Bronchial epithelial cell (primary cell): ENCODE data around the gene NRXN3. TPM values are rescaled to one million over a fixed set of nuclear protein-coding genes. Genes with fewer than 3 reads are reported as not detected.
A peak's percentile ranks its signal among the peaks of the same experiment; 100 is the strongest.

ENCODE experiments used
- DNase-seq: peaks from one replicate; pipeline ENCODE4 v3.0.0-alpha.2; 2010; ENCODE audit warnings: low read depth
- FAIRE-seq: peaks from 2 replicates; lab custom pipeline; 2011; peaks lifted over from hg19 to GRCh38; lab: Jason Lieb, UNC
- H3K27me3 ChIP-seq: 2 replicates; pipeline ENCODE4 v1.5.1; 2011; ENCODE audit warnings: low read length; ENCODE audit not compliant: control insufficient read depth, insufficient read depth
- H3K36me3 ChIP-seq: 2 replicates; pipeline ENCODE4 v1.5.1; 2011; ENCODE audit warnings: low read length; ENCODE audit not compliant: control insufficient read depth, insufficient read depth
- H3K4me3 ChIP-seq: 2 replicates; pipeline ENCODE4 v1.5.1; 2011; ENCODE audit warnings: mild to moderate bottlenecking, low read depth, low read length, control low read depth
- total RNA-seq: library from RNA; depleted of rRNA; stranded (reverse); fragments of >200 nt; gene quantifications from 2 replicates; pipeline ENCODE4 v1.2.1, GENCODE V29; 2014
- TF ChIP-seq, protein P1 (sequence below): IDR thresholded peaks from 2 replicates; pipeline ENCODE4 v1.5.1; 2011; ENCODE audit warnings: mild to moderate bottlenecking, moderate library complexity, low read length, control low read depth, inconsistent platforms; ENCODE audit not compliant: insufficient read depth, severe bottlenecking

The NRXN3 gene
- total RNA-seq, 1 donor from 2014 or later = under 0.01 TPM

DNA sequence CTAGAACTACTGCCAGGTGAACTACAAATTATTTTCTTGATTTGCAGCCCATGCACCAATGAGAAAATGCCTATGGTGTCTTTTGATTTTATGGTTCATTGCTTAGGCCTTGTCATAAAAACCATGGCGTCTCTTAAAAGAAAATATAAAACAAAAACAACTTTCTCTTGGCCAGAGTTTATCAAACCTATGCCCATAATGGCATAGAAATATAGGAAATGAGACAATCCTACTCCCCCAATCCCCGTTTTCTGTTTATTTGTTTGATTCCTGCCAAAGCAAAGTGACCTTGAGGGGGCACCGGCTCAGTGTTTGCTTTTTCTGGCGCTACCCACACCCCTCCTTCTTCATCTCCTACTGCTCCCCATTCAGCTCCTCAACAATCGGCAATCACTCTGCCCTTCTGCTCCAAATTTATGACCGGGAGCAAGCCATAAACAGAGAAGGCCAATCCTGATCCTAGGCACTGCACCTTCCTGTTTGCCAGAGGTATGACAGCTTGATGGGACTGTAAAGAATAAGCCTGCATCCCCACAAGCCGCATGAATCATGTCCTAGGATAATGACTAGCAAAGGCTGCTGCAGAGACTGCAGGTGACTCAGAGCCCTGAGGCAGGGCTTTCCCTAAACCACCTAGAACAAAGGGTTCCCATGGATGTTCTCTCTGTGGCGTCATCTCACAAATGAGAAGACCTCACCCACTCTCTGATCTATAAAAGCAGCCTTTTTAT, 874.9 kb downstream of the NRXN3 start:
- no peak overlapping the region for H3K4me3 ChIP-seq
- no peaks in the 10 kb centered on the region for H3K27me3 ChIP-seq
- DNase-seq (peak; percentile 99), FAIRE-seq (peak; percentile 96)
- TF ChIP-seq, protein P1, sequence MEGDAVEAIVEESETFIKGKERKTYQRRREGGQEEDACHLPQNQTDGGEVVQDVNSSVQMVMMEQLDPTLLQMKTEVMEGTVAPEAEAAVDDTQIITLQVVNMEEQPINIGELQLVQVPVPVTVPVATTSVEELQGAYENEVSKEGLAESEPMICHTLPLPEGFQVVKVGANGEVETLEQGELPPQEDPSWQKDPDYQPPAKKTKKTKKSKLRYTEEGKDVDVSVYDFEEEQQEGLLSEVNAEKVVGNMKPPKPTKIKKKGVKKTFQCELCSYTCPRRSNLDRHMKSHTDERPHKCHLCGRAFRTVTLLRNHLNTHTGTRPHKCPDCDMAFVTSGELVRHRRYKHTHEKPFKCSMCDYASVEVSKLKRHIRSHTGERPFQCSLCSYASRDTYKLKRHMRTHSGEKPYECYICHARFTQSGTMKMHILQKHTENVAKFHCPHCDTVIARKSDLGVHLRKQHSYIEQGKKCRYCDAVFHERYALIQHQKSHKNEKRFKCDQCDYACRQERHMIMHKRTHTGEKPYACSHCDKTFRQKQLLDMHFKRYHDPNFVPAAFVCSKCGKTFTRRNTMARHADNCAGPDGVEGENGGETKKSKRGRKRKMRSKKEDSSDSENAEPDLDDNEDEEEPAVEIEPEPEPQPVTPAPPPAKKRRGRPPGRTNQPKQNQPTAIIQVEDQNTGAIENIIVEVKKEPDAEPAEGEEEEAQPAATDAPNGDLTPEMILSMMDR = no peak
- no peaks in the 10 kb centered on the region for H3K36me3 ChIP-seq

DNA sequence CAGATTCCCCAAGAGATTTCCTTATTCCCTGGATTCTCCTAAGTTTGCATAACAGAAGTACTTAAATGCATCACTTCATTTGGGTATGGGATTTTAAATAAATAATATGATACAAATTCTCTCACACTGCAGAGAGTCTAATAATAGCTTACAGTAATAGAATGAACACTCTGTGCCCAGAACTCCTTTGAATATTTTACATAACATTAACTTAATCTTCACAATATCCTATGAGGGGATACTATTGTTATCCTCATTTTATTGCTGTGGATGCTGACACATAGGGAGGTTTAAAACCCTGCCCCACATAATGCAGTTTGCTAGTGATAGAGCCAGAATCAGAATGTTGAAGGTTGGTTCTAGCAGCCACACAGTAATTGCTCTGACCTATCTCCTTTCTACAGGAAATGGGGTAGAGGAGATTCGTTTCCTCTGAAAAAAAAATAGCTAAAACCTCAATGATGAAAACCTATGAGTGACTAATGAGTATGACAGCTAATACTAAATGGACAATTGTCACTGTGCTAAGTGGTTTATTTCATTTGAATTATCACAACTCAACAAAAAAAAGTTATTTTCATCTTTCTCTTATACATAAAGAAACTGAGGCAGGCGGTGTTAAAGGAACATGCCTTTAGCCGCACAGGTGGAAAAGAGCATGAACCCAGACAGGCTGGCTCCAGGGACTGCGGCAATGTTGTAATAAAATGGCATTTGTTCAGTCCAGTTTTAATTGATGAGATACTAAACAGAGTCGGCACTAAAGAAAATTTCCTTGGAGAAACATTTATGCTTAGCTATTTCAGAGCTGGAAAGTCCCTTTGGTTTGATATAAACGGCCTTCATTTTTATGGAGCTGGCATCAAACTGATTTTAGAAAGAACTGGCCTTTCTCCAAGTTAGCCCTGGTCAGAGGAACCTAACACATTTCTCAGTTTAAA, 880.9 kb downstream of the NRXN3 start:
- TF ChIP-seq, protein P1 = no peak
- no peak overlapping the region for H3K4me3 ChIP-seq
- H3K27me3 ChIP-seq = no peaks in the 10 kb centered on the region
- FAIRE-seq = no peak
- no peaks in the 10 kb centered on the region for H3K36me3 ChIP-seq
- DNase-seq = peak; percentile 56

DNA sequence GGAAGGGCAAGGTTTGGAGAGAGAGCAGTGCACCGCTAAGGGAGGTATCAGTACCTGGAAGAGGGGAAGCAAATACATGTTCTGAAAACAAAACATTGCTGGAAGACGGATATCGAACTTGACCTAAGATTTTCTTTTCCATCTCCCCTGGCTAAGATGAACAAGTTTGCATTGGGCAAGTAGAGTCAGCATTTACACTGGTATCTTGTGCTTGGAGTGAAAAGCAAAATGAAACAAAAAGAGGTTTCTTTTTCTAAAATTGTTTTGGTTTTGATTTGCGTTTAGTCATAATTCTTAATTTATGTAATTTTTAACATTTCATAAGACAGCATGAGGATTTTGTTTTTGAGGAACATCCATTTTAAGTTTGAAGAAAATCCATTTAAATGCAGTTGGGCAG, 881.6 kb downstream of the NRXN3 start:
- DNase-seq (no peak), FAIRE-seq (no peak)
- H3K27me3 ChIP-seq = no peaks in the 10 kb centered on the region
- TF ChIP-seq, protein P1 = no peak
- H3K4me3 ChIP-seq = no peak overlapping the region
- no peaks in the 10 kb centered on the region for H3K36me3 ChIP-seq

DNA sequence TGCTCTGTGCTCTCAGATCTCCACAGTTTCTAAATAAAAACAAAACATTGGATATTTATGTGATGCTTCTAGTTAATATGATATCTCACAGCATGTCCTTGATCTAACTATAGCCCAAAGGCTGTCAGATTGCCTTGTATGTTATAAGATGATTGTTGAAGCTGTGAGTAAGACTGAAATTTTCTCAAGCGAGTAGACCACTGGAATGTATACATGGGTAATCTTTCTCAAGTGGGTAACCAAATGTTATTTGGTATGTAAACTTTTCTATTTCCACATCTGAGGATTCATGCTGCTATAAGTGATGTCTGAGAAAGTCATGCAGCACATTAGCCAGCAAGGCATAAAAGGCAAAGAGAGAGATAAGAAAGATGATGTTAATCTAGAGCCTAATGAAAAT, 886.7 kb downstream of the NRXN3 start:
- Histone ChIP-seq H3K36me3 (no peaks in the 10 kb centered on the region), H3K4me3 (no peak overlapping the region), H3K27me3 (no peaks in the 10 kb centered on the region)
- no peak for FAIRE-seq
- no peak for DNase-seq
- TF ChIP-seq, protein P1 = no peak

DNA sequence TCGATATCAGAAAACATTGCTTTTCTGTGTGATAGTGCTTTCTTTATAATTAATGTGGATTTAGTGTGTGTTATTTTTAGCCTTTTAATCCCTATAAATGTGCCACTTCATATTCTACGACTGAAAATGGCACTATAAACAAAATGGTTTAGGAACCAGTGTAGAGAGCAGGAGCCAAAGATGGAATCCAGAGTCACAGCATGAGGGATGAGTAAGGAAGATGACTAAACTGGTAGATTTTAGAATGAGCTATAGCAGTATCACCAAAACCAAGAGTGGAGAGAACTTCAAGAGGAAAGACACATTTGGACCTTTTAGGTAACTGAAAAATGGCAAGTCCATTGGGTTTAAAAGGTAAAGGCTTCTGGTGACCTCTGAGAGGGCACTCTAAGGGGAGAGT, 887.2 kb downstream of the NRXN3 start:
- no peak for FAIRE-seq
- H3K36me3 ChIP-seq = no peaks in the 10 kb centered on the region
- H3K4me3 ChIP-seq = no peak overlapping the region
- H3K27me3 ChIP-seq = no peaks in the 10 kb centered on the region
- no peak for DNase-seq
- TF ChIP-seq, protein P1 = no peak
